Mesenchymal stem cell (in vitro differentiated cells and primary cell): ENCODE measurements around the gene ZNF804B.

Experiments
- DNase-seq: peaks from one replicate; pipeline ENCODE4 v3.0.0-alpha.2; 2013
- H2AFZ ChIP-seq: one replicate; pipeline ENCODE4 v1.6.1; 2013; ENCODE audit warnings: low read depth, mild to moderate bottlenecking, control low read depth, inconsistent platforms, low read length, moderate library complexity
- H2AK5ac ChIP-seq: 2 replicates; pipeline ENCODE4 v1.6.1; 2013; ENCODE audit warnings: low read length, moderate library complexity, mild to moderate bottlenecking, inconsistent platforms; ENCODE audit not compliant: severe bottlenecking
- H2BK120ac ChIP-seq: one replicate; pipeline ENCODE4 v1.6.1; 2013; ENCODE audit warnings: low read depth, mild to moderate bottlenecking, inconsistent platforms, low read length, moderate library complexity
- H2BK12ac ChIP-seq, 2 experiments: one replicate each; pipeline ENCODE4 v1.6.1; 2013; ENCODE audit warnings: inconsistent platforms in 2 of 2, low read length in 2 of 2, mild to moderate bottlenecking in 2 of 2, moderate library complexity in 2 of 2, control low read depth in 1 of 2
- H2BK15ac ChIP-seq: one replicate; pipeline ENCODE4 v1.6.1; 2013; ENCODE audit warnings: mild to moderate bottlenecking, low read depth, inconsistent platforms; ENCODE audit not compliant: poor library complexity, severe bottlenecking
- H2BK5ac ChIP-seq: 2 replicates; pipeline ENCODE4 v1.6.1; 2013; ENCODE audit warnings: low read depth, mild to moderate bottlenecking, low read length, control low read depth, inconsistent platforms; ENCODE audit not compliant: poor library complexity, severe bottlenecking
- H3K14ac ChIP-seq, 2 experiments: one replicate each; pipeline ENCODE4 v1.6.1; 2013; ENCODE audit warnings: inconsistent platforms in 2 of 2, low read length in 2 of 2, control low read depth in 1 of 2, mild to moderate bottlenecking in 1 of 2, moderate library complexity in 1 of 2
- H3K18ac ChIP-seq, 2 experiments: one replicate each; pipeline ENCODE4 v1.6.1; 2013; ENCODE audit warnings: inconsistent platforms in 2 of 2, low read length in 2 of 2, control low read depth in 1 of 2, low read depth in 1 of 2, mild to moderate bottlenecking in 1 of 2
- H3K23ac ChIP-seq, 2 experiments: one replicate each; pipeline ENCODE4 v1.6.1; 2013; ENCODE audit warnings: inconsistent platforms in 2 of 2, low read length in 2 of 2, mild to moderate bottlenecking in 2 of 2, moderate library complexity in 2 of 2, control low read depth in 1 of 2
- H3K27ac ChIP-seq: 2 replicates; pipeline ENCODE4 v1.5.1; 2013; ENCODE audit warnings: mild to moderate bottlenecking, moderate library complexity, low read length, control low read depth, inconsistent platforms; ENCODE audit not compliant: poor library complexity, severe bottlenecking
- H3K27me3 ChIP-seq, 2 experiments: 2 replicates each; pipeline versions ENCODE4 v1.6.1 to v1.7.0; 2013; ENCODE audit warnings: low read length in 2 of 2, mild to moderate bottlenecking in 2 of 2, moderate library complexity in 2 of 2, control low read depth in 1 of 2, inconsistent platforms in 1 of 2; ENCODE audit not compliant: control insufficient read depth in 1 of 2, insufficient read depth in 1 of 2
- H3K36me3 ChIP-seq, 2 experiments: 2 replicates each; pipeline versions ENCODE4 v1.6.1 to v1.7.0; 2013; ENCODE audit warnings: low read length in 2 of 2, control low read depth in 1 of 2, inconsistent platforms in 1 of 2, low read depth in 1 of 2, mild to moderate bottlenecking in 1 of 2; ENCODE audit not compliant: insufficient read depth in 2 of 2, control insufficient read depth in 1 of 2
- H3K4ac ChIP-seq, 2 experiments: one replicate each; pipeline ENCODE4 v1.6.1; 2013; ENCODE audit warnings: inconsistent platforms in 2 of 2, low read length in 2 of 2, mild to moderate bottlenecking in 2 of 2, moderate library complexity in 2 of 2, control low read depth in 1 of 2, low read depth in 1 of 2
- H3K4me1 ChIP-seq: 2 replicates; pipeline ENCODE4 v1.6.1; 2013; ENCODE audit warnings: low read depth, low read length, control low read depth; ENCODE audit not compliant: control insufficient read depth, insufficient read depth
- H3K4me2 ChIP-seq: 2 replicates; pipeline ENCODE4 v1.6.1; 2013; ENCODE audit warnings: low read length, mild to moderate bottlenecking, inconsistent platforms; ENCODE audit not compliant: poor library complexity, severe bottlenecking
- H3K4me3 ChIP-seq, 2 experiments: 2 replicates each; pipeline versions ENCODE4 v1.5.1 to v1.7.0; 2013; ENCODE audit warnings: low read length in 2 of 2, mild to moderate bottlenecking in 2 of 2, control low read depth in 1 of 2, low read depth in 1 of 2; ENCODE audit not compliant: insufficient read depth in 1 of 2
- H3K79me1 ChIP-seq: replicated peaks from 2 replicates; pipeline ENCODE4 v1.6.1; 2013; ENCODE audit warnings: mild to moderate bottlenecking, control low read depth, low read length, inconsistent platforms; ENCODE audit not compliant: poor library complexity, severe bottlenecking
- H3K9ac ChIP-seq: 2 replicates; pipeline ENCODE4 v1.7.0; 2013; ENCODE audit warnings: mild to moderate bottlenecking, low read length, moderate library complexity
- H3K9me3 ChIP-seq: 2 replicates; pipeline ENCODE4 v1.7.0; 2013; ENCODE audit warnings: mild to moderate bottlenecking, low read length; ENCODE audit not compliant: control insufficient read depth
- H4K8ac ChIP-seq: one replicate; pipeline ENCODE4 v1.6.1; 2013; ENCODE audit warnings: inconsistent platforms, mild to moderate bottlenecking, low read length, moderate library complexity
- H4K91ac ChIP-seq: one replicate; pipeline ENCODE4 v1.6.1; 2013; ENCODE audit warnings: mild to moderate bottlenecking, low read length, inconsistent platforms
- WGBS: methylation state at CpG from one replicate; pipeline ENCODE4 v1.1.7; 2013; ENCODE audit warnings: mixed read lengths; 5-methylcytosine and 5-hydroxymethylcytosine counted together

Gene ZNF804B

GRCh38 chr7:88851220-88851619 lies 91.7 kb downstream of the ZNF804B start:
- Histone ChIP-seq H2BK120ac (no peak overlapping the region), H3K4ac (no peak overlapping the region), H3K27me3 (no peaks in the 10 kb centered on the region), H3K14ac (no peak overlapping the region), H2AFZ (no peak overlapping the region), H3K4me1 (no peaks in the 10 kb centered on the region), H2BK5ac (no peak overlapping the region), H2BK12ac (no peak overlapping the region), H3K18ac (no peak overlapping the region), H4K91ac (no peak overlapping the region), H3K4me3 (no peak overlapping the region), H3K4me2 (no peak overlapping the region), H3K9me3 (peaks cover 12% of the 10 kb centered on the region), H3K27ac (no peak overlapping the region), H2BK15ac (no peak overlapping the region), H3K23ac (no peak overlapping the region), H4K8ac (no peak overlapping the region), H3K36me3 (no peaks in the 10 kb centered on the region), H2AK5ac (no peak overlapping the region), H3K79me1 (no peaks in the 10 kb centered on the region), H3K9ac (no peak overlapping the region)
- no peak for DNase-seq
- WGBS = no CpG with 5 or more reads among the region's 1 CpG

DNA sequence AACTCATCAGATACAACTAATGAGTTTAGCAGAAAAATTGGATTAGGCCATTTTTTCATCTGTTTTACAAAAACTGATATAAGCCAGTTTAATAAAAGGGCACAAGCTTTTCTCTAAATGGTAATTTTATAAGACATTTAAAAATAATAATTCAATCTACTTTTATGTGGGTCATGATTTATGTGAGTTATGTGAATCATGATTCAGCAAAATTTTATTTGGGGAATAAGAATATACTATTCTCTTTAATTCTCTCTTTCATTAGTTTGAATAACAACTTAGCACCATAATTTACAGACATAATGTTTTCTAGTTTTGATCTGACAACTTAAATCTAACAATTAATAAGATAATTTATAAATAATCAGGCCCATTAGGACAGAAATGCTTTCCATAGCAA lies 99.8 kb downstream of the ZNF804B start:
- no peak overlapping the region for H3K4ac ChIP-seq
- no peak overlapping the region for H2BK15ac ChIP-seq
- no peak overlapping the region for H3K27ac ChIP-seq
- no peak overlapping the region for H2BK120ac ChIP-seq
- no peaks in the 10 kb centered on the region for H3K4me1 ChIP-seq
- no peak overlapping the region for H4K91ac ChIP-seq
- H2AFZ ChIP-seq = no peak overlapping the region
- H3K36me3 ChIP-seq = no peaks in the 10 kb centered on the region
- no peak overlapping the region for H4K8ac ChIP-seq
- no peak overlapping the region for H2AK5ac ChIP-seq
- no peak overlapping the region for H3K14ac ChIP-seq
- no peak overlapping the region for H2BK12ac ChIP-seq
- no peak overlapping the region for H3K9ac ChIP-seq
- H2BK5ac ChIP-seq = no peak overlapping the region
- H3K18ac ChIP-seq = no peak overlapping the region
- no peaks in the 10 kb centered on the region for H3K79me1 ChIP-seq
- H3K23ac ChIP-seq = no peak overlapping the region
- no peak overlapping the region for H3K4me2 ChIP-seq
- DNase-seq = no peak
- H3K4me3 ChIP-seq = no peak overlapping the region
- H3K9me3 ChIP-seq = no peaks in the 10 kb centered on the region
- H3K27me3 ChIP-seq = no peaks in the 10 kb centered on the region

- H3K36me3 ChIP-seq = no peaks in the 10 kb centered on the region
- no peak overlapping the region for H2BK12ac ChIP-seq
- no peak overlapping the region for H3K4me3 ChIP-seq
- no peak overlapping the region for H2AFZ ChIP-seq
- no peaks in the 10 kb centered on the region for H3K79me1 ChIP-seq
- H3K18ac ChIP-seq = no peak overlapping the region
- H2BK120ac ChIP-seq = no peak overlapping the region
- H3K4me2 ChIP-seq = no peak overlapping the region
- H3K4me1 ChIP-seq = no peaks in the 10 kb centered on the region
- H3K14ac ChIP-seq = no peak overlapping the region
- H3K23ac ChIP-seq = no peak overlapping the region
- H4K91ac ChIP-seq = no peak overlapping the region
- H3K27ac ChIP-seq = no peak overlapping the region
- H3K27me3 ChIP-seq = no peaks in the 10 kb centered on the region
- no peak overlapping the region for H2BK15ac ChIP-seq
- DNase-seq = no peak
- H4K8ac ChIP-seq = no peak overlapping the region
- H3K9ac ChIP-seq = no peak overlapping the region
- no peak overlapping the region for H2BK5ac ChIP-seq
- WGBS = 75% methylated on average over 2 of the region's 2 CpGs
- peaks cover 5% of the 10 kb centered on the region for H3K9me3 ChIP-seq
- no peak overlapping the region for H2AK5ac ChIP-seq
- H3K4ac ChIP-seq = no peak overlapping the region
These were observed 106.9 kb downstream of the ZNF804B start for GRCh38 chr7:88866265-88866863.

DNA sequence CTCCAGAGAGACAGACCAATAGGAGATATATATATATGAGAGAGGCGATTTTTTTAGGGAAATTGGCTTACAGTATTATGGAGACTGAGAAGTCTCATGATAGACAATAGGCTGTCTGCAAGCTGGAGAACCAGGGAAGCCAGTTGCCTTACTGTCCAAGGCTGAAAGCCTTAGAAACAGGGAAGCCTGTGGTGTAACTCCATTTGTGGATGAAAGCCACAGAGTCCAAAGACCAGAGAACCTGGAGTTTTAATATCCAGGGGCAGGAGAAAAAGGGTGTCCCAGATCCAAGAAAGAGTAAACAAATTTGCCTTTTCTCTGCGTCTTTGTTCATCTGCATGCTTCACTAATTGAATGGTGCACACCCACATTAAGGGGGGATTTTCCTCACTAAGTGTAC lies 107.7 kb downstream of the ZNF804B start:
- H2AK5ac ChIP-seq = no peak overlapping the region
- no peak overlapping the region for H4K8ac ChIP-seq
- no peaks in the 10 kb centered on the region for H3K4me1 ChIP-seq
- WGBS = 63% methylated on average over 2 of the region's 2 CpGs
- no peak overlapping the region for H4K91ac ChIP-seq
- no peaks in the 10 kb centered on the region for H3K27me3 ChIP-seq
- H3K14ac ChIP-seq = no peak overlapping the region
- H3K23ac ChIP-seq = no peak overlapping the region
- DNase-seq = no peak
- H3K36me3 ChIP-seq = no peaks in the 10 kb centered on the region
- no peak overlapping the region for H3K18ac ChIP-seq
- H3K4ac ChIP-seq = no peak overlapping the region
- no peak overlapping the region for H3K27ac ChIP-seq
- H2BK5ac ChIP-seq = no peak overlapping the region
- no peak overlapping the region for H3K4me2 ChIP-seq
- no peaks in the 10 kb centered on the region for H3K79me1 ChIP-seq
- no peak overlapping the region for H3K9ac ChIP-seq
- H3K9me3 ChIP-seq = peaks cover 5% of the 10 kb centered on the region
- H2BK12ac ChIP-seq = no peak overlapping the region
- no peak overlapping the region for H3K4me3 ChIP-seq
- H2BK120ac ChIP-seq = no peak overlapping the region
- H2BK15ac ChIP-seq = no peak overlapping the region
- H2AFZ ChIP-seq = no peak overlapping the region
